ENCODE data around the gene RNPEP. TPM values are rescaled to one million over a fixed set of nuclear protein-coding genes. Genes with fewer than 3 reads are reported as not detected.
A peak's percentile ranks its signal among the peaks of the same experiment; 100 is the strongest.

RNPEP gene
- total RNA-seq, 3 donors from 2014 or later: 43.0 to 66.7 (median 57.4) TPM

GRCh38 chr1:202009326-202010179 is 27.1 kb downstream of the RNPEP start:
- TF ChIP-seq, protein P1, sequence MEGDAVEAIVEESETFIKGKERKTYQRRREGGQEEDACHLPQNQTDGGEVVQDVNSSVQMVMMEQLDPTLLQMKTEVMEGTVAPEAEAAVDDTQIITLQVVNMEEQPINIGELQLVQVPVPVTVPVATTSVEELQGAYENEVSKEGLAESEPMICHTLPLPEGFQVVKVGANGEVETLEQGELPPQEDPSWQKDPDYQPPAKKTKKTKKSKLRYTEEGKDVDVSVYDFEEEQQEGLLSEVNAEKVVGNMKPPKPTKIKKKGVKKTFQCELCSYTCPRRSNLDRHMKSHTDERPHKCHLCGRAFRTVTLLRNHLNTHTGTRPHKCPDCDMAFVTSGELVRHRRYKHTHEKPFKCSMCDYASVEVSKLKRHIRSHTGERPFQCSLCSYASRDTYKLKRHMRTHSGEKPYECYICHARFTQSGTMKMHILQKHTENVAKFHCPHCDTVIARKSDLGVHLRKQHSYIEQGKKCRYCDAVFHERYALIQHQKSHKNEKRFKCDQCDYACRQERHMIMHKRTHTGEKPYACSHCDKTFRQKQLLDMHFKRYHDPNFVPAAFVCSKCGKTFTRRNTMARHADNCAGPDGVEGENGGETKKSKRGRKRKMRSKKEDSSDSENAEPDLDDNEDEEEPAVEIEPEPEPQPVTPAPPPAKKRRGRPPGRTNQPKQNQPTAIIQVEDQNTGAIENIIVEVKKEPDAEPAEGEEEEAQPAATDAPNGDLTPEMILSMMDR (IDR thresholded peaks at IDR 0.05): peak; percentile 91 to 98 (median 97)
- TF ChIP-seq POLR2A (IDR thresholded peaks at IDR 0.05): no peak
- TF ChIP-seq POLR2AphosphoS5 (IDR thresholded peaks at IDR 0.05): peak in 2 of 3 donors; percentile 52 to 55
- peaks cover 0 to 12% of the 10 kb centered on the region in 2 donors for H3K4me1 ChIP-seq
- intact Hi-C loops (cut with DNase I; ENCODE audit: low total_unique reads): loop anchor here (5.0 kb wide), 1 partner anchor 108 kb away; no protein-coding TSS in a partner anchor
- H3K27me3 ChIP-seq: no peaks in the 10 kb centered on the region
- H3K27ac ChIP-seq: peak overlapping the region; percentile 92 to 96
- H3K4me3 ChIP-seq: peak overlapping the region in 2 of 3 donors; percentile 67 to 71
- no peaks in the 10 kb centered on the region for H3K9me3 ChIP-seq
- no peaks in the 10 kb centered on the region for H3K36me3 ChIP-seq
- peak; percentile 81 to 87 for DNase-seq (ENCODE audit: low spot score in 2 of 2)

DNA sequence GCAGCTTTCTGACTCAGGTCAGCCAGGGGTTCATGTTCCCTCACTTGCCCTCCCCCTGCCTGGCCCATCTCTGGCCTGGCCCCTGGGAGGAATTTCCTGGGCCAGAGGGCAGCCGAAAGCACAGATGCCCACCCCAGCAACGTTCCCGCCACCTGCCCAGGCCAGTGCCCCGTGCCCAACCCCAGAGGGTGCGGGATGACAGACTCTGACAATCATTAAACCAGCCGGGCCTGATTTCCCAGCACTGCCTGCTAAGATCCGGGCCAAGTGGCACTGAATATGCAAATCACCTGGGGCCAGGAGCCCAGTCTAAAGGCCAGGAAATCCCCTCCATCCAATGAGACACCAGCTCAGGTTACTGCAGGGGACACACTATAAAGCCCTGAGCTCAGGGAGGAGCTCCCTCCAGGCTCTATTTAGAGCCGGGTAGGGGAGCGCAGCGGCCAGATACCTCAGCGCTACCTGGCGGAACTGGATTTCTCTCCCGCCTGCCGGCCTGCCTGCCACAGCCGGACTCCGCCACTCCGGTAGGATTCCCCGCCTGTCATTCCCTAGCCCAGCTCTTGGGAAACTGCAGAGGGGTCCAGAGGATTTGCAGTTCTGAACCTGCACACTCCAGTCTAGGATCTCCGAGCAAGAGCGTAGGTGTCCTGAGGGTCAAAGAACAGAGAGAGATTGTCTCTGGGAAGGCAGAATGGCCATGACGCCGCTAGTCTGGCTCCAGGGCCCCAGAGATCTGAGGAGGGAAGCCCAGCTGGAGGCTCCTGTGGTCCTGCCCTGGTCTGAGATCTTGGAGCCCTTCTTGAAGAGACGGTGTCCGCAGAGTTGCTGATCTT is 27.9 kb downstream of the RNPEP start, which contains the start of gene ELF3:
Gene ELF3 (plus strand): TSS at position 408 of the 836 bp plus-strand sequence. CDS start 550 bp downstream, outside the sequence.
- H3K27me3 ChIP-seq: no peaks in the 10 kb centered on the region
- H3K36me3 ChIP-seq: no peaks in the 10 kb centered on the region
- H3K4me3 ChIP-seq: peak within 1 kb of the TSS in 2 of 3 donors; percentile 67 to 71
- intact Hi-C loops (cut with DNase I; ENCODE audit: low total_unique reads): no loop called here
- DNase-seq (ENCODE audit: low spot score in 2 of 2): peak; percentile 93 to 95
- peak; percentile 82 to 97 (median 92) for TF ChIP-seq POLR2AphosphoS5 (IDR thresholded peaks at IDR 0.05)
- TF ChIP-seq, protein P1 (IDR thresholded peaks at IDR 0.05): no peak
- peak; percentile 96 for TF ChIP-seq POLR2A (IDR thresholded peaks at IDR 0.05)
- H3K27ac ChIP-seq: peak within 1 kb of the TSS; percentile 92 to 96
- no peaks in the 10 kb centered on the region for H3K9me3 ChIP-seq
- H3K4me1 ChIP-seq: peaks cover 0 to 12% of the 10 kb centered on the region in 2 donors

GRCh38 chr1:202011994-202012393 is 29.5 kb downstream of the RNPEP start:
- H3K4me1 ChIP-seq: peaks cover 0 to 9% of the 10 kb centered on the region in 2 donors
- H3K27me3 ChIP-seq: no peaks in the 10 kb centered on the region
- peak overlapping the region in 2 of 3 donors; percentile 67 to 71 for H3K4me3 ChIP-seq
- intact Hi-C loops (cut with DNase I; ENCODE audit: low total_unique reads): no loop called here
- no peaks in the 10 kb centered on the region for H3K36me3 ChIP-seq
- no peak for DNase-seq (ENCODE audit: low spot score in 2 of 2)
- H3K27ac ChIP-seq: peak overlapping the region; percentile 92 to 96
- H3K9me3 ChIP-seq: no peaks in the 10 kb centered on the region
- TF ChIP-seq, protein P1 (IDR thresholded peaks at IDR 0.05): no peak
- peak; percentile 10 for TF ChIP-seq POLR2A (IDR thresholded peaks at IDR 0.05)

GRCh38 chr1:202012544-202013478 is 30.4 kb downstream of the RNPEP start:
- TF ChIP-seq POLR2A (IDR thresholded peaks at IDR 0.05) (no peak), POLR2AphosphoS5 (IDR thresholded peaks at IDR 0.05) (peak in 1 of 3 donors; percentile 15)
- TF ChIP-seq, protein P1 (IDR thresholded peaks at IDR 0.05): no peak
- no peaks in the 10 kb centered on the region for H3K9me3 ChIP-seq
- H3K27ac ChIP-seq: peak overlapping the region; percentile 92 to 96
- intact Hi-C loops (cut with DNase I; ENCODE audit: low total_unique reads): no loop called here
- H3K36me3 ChIP-seq: no peaks in the 10 kb centered on the region
- no peak for DNase-seq (ENCODE audit: low spot score in 2 of 2)
- H3K27me3 ChIP-seq: no peaks in the 10 kb centered on the region
- H3K4me3 ChIP-seq: peak overlapping the region in 2 of 3 donors; percentile 67 to 71
- H3K4me1 ChIP-seq: peaks cover 0 to 1% of the 10 kb centered on the region in 2 donors

Measured in breast epithelium (tissue), 4 donors.